ENCODE measurements around the gene MVK. TPM values are rescaled to one million over a fixed set of nuclear protein-coding genes. Genes with fewer than 3 reads are reported as not detected.

Gene MVK
- total RNA-seq, 1 experiment from 2014 or later: 19.2 TPM

- no peak overlapping the region for H4K91ac ChIP-seq (ENCODE audit: insufficient read length, low read depth, low read length)
- Mint-ChIP-seq H3K27ac (no peak overlapping the region), H3K4me3 (no peak overlapping the region), H3K27me3 (ENCODE audit: low read depth) (peaks cover 2% of the 10 kb centered on the region; the same call in 1 of the 2 replicates), H3K9me3 (no peaks in the 10 kb centered on the region), H3K4me1 (peaks cover 4 to 5% of the 10 kb centered on the region in 2 experiments; a peak in 2 of 4 replicates), H3K36me3 (ENCODE audit: insufficient read depth in 1 of 3, low read depth in 3 of 3) (no peaks in the 10 kb centered on the region)
- H4K20me1 ChIP-seq (ENCODE audit: control insufficient read depth, insufficient read depth, insufficient read length): no peaks in the 10 kb centered on the region
- no peak overlapping the region for H3K14ac ChIP-seq (ENCODE audit: insufficient read depth, low read length)
- H3K23me2 ChIP-seq (ENCODE audit: insufficient read length, low read depth, low read length, poor library complexity, severe bottlenecking): no peaks in the 10 kb centered on the region
- no CpG with 5 or more reads among the region's 2 CpGs for WGBS (ENCODE audit: extremely low coverage, insufficient read length, low lambda C conversion rate)
- H4K5ac ChIP-seq (ENCODE audit: insufficient read length, low read depth, low read length): no peak overlapping the region
- no peak overlapping the region for H3K18ac ChIP-seq (ENCODE audit: insufficient read length, low read depth, low read length)
- TF ChIP-seq CTCF (conservative IDR thresholded peaks at IDR 0.05): no peak
- H3K4me2 ChIP-seq (ENCODE audit: insufficient read depth, insufficient read length, low read length): no peak overlapping the region
- no peak overlapping the region for H2AK5ac ChIP-seq (ENCODE audit: insufficient read length, low read length)
- H3K9ac ChIP-seq (ENCODE audit: extremely low read depth, insufficient read length, low read length): no peak overlapping the region
- no peak overlapping the region for H2BK12ac ChIP-seq (ENCODE audit: insufficient read length, low read depth, low read length)
- H2BK20ac ChIP-seq (ENCODE audit: low read depth, low read length, poor library complexity, severe bottlenecking): no peak overlapping the region
- H3K9me3 ChIP-seq (ENCODE audit: control insufficient read depth, low read depth, low read length): no peaks in the 10 kb centered on the region
- H3K4ac ChIP-seq (ENCODE audit: low read depth, low read length): no peak overlapping the region
- H2BK5ac ChIP-seq (ENCODE audit: insufficient read length, low read length): no peak overlapping the region
- H2BK15ac ChIP-seq (ENCODE audit: low read depth, low read length): no peak overlapping the region
- no peak overlapping the region for H3K56ac ChIP-seq (ENCODE audit: insufficient read length, low read depth, low read length)
- no peak overlapping the region for H3K23ac ChIP-seq (ENCODE audit: insufficient read length, low read depth, low read length)
- no peaks in the 10 kb centered on the region; the same call in 1 of the 2 replicates for H3K4me1 ChIP-seq (ENCODE audit: insufficient read depth, low read length)
- no peaks in the 10 kb centered on the region for H3K79me2 ChIP-seq (ENCODE audit: insufficient read depth, low read length)
- no peak overlapping the region for H2BK120ac ChIP-seq (ENCODE audit: low read depth, low read length, poor library complexity, severe bottlenecking)
- H4K8ac ChIP-seq (replicated peaks; ENCODE audit: insufficient read length, low read depth, low read length): no peak overlapping the region
- no peak overlapping the region for H2AFZ ChIP-seq (ENCODE audit: low read length)
- no peak overlapping the region for H3T11ph ChIP-seq (ENCODE audit: low read length)
- no peaks in the 10 kb centered on the region for H3K27me3 ChIP-seq (ENCODE audit: insufficient read depth, low read length)
- no peaks in the 10 kb centered on the region for H3K79me1 ChIP-seq (ENCODE audit: insufficient read depth, low read depth, low read length, poor library complexity, severe bottlenecking)
- DNase-seq: no peak
- H3K27ac ChIP-seq (ENCODE audit: insufficient read length, low read depth, low read length): no peak overlapping the region
These were observed 67.8 kb downstream of the MVK start for GRCh38 chr12:109641422-109641821.

All from H9 (cell line).